ENCODE data around the gene EGLN2. TPM values are rescaled to one million over a fixed set of nuclear protein-coding genes. Genes with fewer than 3 reads are reported as not detected.

EGLN2 gene
- total and polyA plus RNA-seq, 10 of the 15 experiments (the other 5 are each of a cell fraction or from before 2014, with no cell fraction given): 8.6 to 93.0 (median 66.8) TPM

- TF ChIP-seq IRF3 (IDR thresholded peaks at IDR 0.05) (peak; percentile 97), POLR2A (IDR thresholded peaks at IDR 0.05; ENCODE audit: low read depth, low read length) (peak; percentile 95), ZNF274 (IDR thresholded peaks at IDR 0.05; ENCODE audit: insufficient read depth, insufficient read length) (no peak), HDGF (IDR thresholded peaks at IDR 0.05) (peak; percentile 90)
These were observed 20.9 kb upstream of the EGLN2 start, which contains the start of gene RAB4B (continued) for GRCh38 chr19:40777937-40778705.

GRCh38 chr19:40778706-40779284 is 20.2 kb upstream of the EGLN2 start:
- Histone ChIP-seq H3K4me2 (ENCODE audit: control insufficient read depth, insufficient read depth) (peak overlapping the region; percentile 41), H3K27me3 (replicated peaks in 1 of 2; ENCODE audit: control insufficient read depth in 2 of 2, insufficient read depth in 2 of 2, low read length in 1 of 2) (no peaks in the 10 kb centered on the region), H3K79me2 (ENCODE audit: control insufficient read depth, insufficient read depth, low read length) (peaks cover 11% of the 10 kb centered on the region), H3K9ac (ENCODE audit: control insufficient read depth, insufficient read depth, low read length) (peak overlapping the region; percentile 96), H4K20me1 (ENCODE audit: control insufficient read depth, insufficient read depth) (no peaks in the 10 kb centered on the region), H3K4me1 (ENCODE audit: control insufficient read depth, insufficient read depth, low read length) (peaks cover 39% of the 10 kb centered on the region), H3K36me3 (ENCODE audit: control insufficient read depth in 2 of 2, insufficient read depth in 2 of 2, low read length in 1 of 2) (no peaks in the 10 kb centered on the region), H2AFZ (ENCODE audit: control insufficient read depth, low read depth, low read length) (peak overlapping the region; percentile 88), H3K27ac (ENCODE audit: control insufficient read depth, insufficient read depth) (peak overlapping the region; percentile 100), H3K4me3 (peak overlapping the region; percentile 65), H3K9me3 (replicated peaks; ENCODE audit: control insufficient read depth, insufficient read depth, low read length) (no peaks in the 10 kb centered on the region)
- SMC1A ChIA-PET (ENCODE audit: uncharacterized antibody, unreplicated experiment): interaction anchor here (0.8 to 11.2 kb wide), 15 partner anchors 10 to 115 kb away, joined by 3 to 256 read pairs (median 7); partner anchors contain the start of genes ACTMAP, EGLN2, NUMBL and SNRPA
- POLR2A ChIA-PET: interaction anchor here (0.6 to 8.1 kb wide), 26 partner anchors 8 to 1464 kb away, joined by 3 to 331 read pairs (median 8); partner anchors contain the start of genes ACTMAP, COQ8B, EGLN2 and HNRNPUL1
- 3% methylated on average over 7 of the region's 7 CpGs for WGBS (ENCODE audit: insufficient coverage, insufficient replicate concordance, low lambda C conversion rate, missing lambda C conversion rate)
- in situ Hi-C loops (cut with MboI) (no loop called here), intact Hi-C loops (cut with micrococcal nuclease; ENCODE audit: unreplicated experiment) (loop anchor here (1.0 kb wide), 1 partner anchor 62 kb away; the partner anchor contains the start of gene COQ8B)
- CTCF ChIA-PET: interaction anchor here (1.3 to 4.6 kb wide), 8 partner anchors 8 to 1105 kb away, joined by 4 to 72 read pairs (median 16); partner anchors contain the start of genes ACTMAP, COQ8B, EGLN2 and ITPKC
- BruUV-seq (replicated peaks): no TSS peak
- RAD21 ChIA-PET (ENCODE audit: unreplicated experiment): interaction anchor here (0.9 to 7.6 kb wide), 12 partner anchors 19 to 336 kb away, joined by 3 to 291 read pairs (median 16); partner anchors contain the start of genes ACTMAP, COQ8B, EGLN2 and ITPKC
- ATAC-seq (no peak), FAIRE-seq (no peak), DNase-seq (ENCODE audit: low read depth, low spot score) (no peak)
- TF ChIP-seq RELB (IDR thresholded peaks at IDR 0.05; ENCODE audit: low read depth): peak; percentile 45; the same call in 1 of the 2 replicates
- TF ChIP-seq PKNOX1 (IDR thresholded peaks at IDR 0.05): peak; percentile 96; the same call in 1 of the 2 replicates
- no peak for TF ChIP-seq SMC3 (IDR thresholded peaks at IDR 0.05; ENCODE audit: borderline replicate concordance, low read length)
- 0 out of 2 replicates have a peak, but pooled peaks have one; percentile 40 for TF ChIP-seq YBX1 (IDR thresholded peaks at IDR 0.05)
- TF ChIP-seq SMAD1 (IDR thresholded peaks at IDR 0.05; ENCODE audit: low read depth, partially characterized antibody): no peak
- TF ChIP-seq IKZF2 (IDR thresholded peaks at IDR 0.05): peak; percentile 65 to 68
- TF ChIP-seq RAD21 (IDR thresholded peaks at IDR 0.05; ENCODE audit: insufficient read depth, low read depth, low read length): no peak
- TF ChIP-seq TCF3 (IDR thresholded peaks at IDR 0.05; ENCODE audit: borderline replicate concordance, insufficient read depth, low read depth, low read length): no peak
- peak; percentile 6; the same call in 1 of the 2 replicates for TF ChIP-seq HDGF (IDR thresholded peaks at IDR 0.05)
- no peak for TF ChIP-seq ASH2L (IDR thresholded peaks at IDR 0.05; ENCODE audit: borderline replicate concordance, low read depth)
- no peak for TF ChIP-seq USF2 (IDR thresholded peaks at IDR 0.05; ENCODE audit: borderline replicate concordance, low read depth, low read length)
- 0 out of 2 replicates have a peak, but pooled peaks have one; percentile 17 for TF ChIP-seq MTA2 (IDR thresholded peaks at IDR 0.05; ENCODE audit: low read depth)
- 0 out of 2 replicates have a peak, but pooled peaks have one; percentile 26 for TF ChIP-seq RCOR1 (conservative IDR thresholded peaks at IDR 0.05; ENCODE audit: low read depth, low read length)
